AG09319 (cell line): ENCODE results near the gene IL6ST.
A peak's percentile ranks its signal among the peaks of the same experiment; 100 is the strongest.
"Not testable (repeated sequence)": the region's sequence is repeated elsewhere in the genome, so short reads cannot be mapped to it uniquely, and the experiment has no call there.

Experiments used
- DNase-seq: peaks from one replicate; pipeline ENCODE4 v3.0.0-alpha.2; 2010; ENCODE audit warnings: low read depth; ENCODE audit errors: extremely low read depth
- CTCF ChIP-seq: IDR thresholded peaks from 2 replicates; pipeline ENCODE4 v1.5.1; 2011; ENCODE audit warnings: low read depth, mild to moderate bottlenecking, inconsistent platforms, low read length, moderate library complexity

IL6ST gene

GRCh38 chr5:55982957-55983381, 11.8 kb downstream of the IL6ST start:
- peak; percentile 11 for TF ChIP-seq CTCF
- DNase-seq: no peak

DNA sequence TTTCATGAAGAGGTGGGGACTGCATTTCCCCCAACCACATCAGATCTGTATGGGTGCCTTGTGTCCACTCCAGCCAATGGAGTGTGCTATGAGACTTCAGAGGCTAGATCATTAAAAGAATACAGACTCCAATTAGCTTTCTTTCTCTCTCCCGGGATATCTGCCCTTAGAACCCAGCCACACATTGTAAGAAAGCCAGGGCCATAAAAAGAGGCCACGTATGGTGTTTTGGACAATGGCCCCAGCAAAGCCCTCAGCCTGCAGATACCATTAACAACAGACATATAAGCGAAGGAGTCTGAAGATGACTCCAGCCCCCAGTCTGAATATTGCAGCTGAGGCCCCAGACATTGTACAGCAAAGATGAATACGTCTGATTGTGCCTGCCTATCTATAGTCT, 21.5 kb downstream of the IL6ST start:
- TF ChIP-seq CTCF: no peak
- no peak for DNase-seq

- DNase-seq: no peak
- no peak for TF ChIP-seq CTCF
Observed at GRCh38 chr5:55969956-55970355, 24.8 kb downstream of the IL6ST start.

- TF ChIP-seq CTCF: no peak
- DNase-seq: no peak
Observed at GRCh38 chr5:55966284-55966683, 28.5 kb downstream of the IL6ST start.

GRCh38 chr5:55965525-55965924, 29.2 kb downstream of the IL6ST start:
- TF ChIP-seq CTCF: no peak
- no peak for DNase-seq

DNA sequence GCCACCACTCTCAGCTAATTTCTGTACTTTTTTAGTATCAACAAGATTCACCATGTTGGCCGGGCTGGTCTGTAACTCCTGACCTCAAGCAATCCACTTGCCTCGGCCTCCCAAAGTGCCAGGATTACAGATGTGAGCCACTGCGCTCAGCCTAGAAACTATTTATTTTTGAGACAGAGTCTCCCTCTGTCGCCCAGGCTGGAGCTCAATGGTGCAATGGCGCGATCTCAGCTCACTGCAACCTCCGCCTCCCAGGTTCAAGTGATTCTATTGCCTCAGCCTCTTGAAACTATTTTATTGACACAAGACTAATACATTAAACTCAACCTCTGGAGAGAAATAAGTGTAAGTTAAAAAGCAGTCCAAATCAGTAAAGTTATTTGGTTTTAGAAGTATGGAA, 34.0 kb downstream of the IL6ST start:
- DNase-seq: no peak
- no peak for TF ChIP-seq CTCF

- no peak for TF ChIP-seq CTCF
- DNase-seq: no peak
Observed at GRCh38 chr5:55959208-55959607, 35.6 kb downstream of the IL6ST start.

GRCh38 chr5:55941154-55941553, 53.6 kb downstream of the IL6ST start:
- not testable (repeated sequence) for DNase-seq

GRCh38 chr5:55937598-55937997, 57.2 kb downstream of the IL6ST start:
- DNase-seq: not testable (repeated sequence)
